Lung (tissue), 12 donors: ENCODE data around the gene BRAF. TPM values are rescaled to one million over a fixed set of nuclear protein-coding genes. Genes with fewer than 3 reads are reported as not detected.

Experiments
- ATAC-seq: fragments of 200-7000 bp; cut with Tn5 transposase; one replicate; pipeline ENCODE4 v1.9.1; 2020; ENCODE audit warnings: moderate number of reproducible peaks; ENCODE audit not compliant: insufficient read depth, low FRiP score
- DNase-seq, 3 donors: peaks; one replicate each; pipeline ENCODE4 v3.0.0-alpha.2; 2013 to 2017
- H3K27ac ChIP-seq, 2 donors: one replicate each; pipeline ENCODE4 v1.5.1; 2013; ENCODE audit warnings: mild to moderate bottlenecking in 2 of 2, moderate library complexity in 2 of 2, control low read depth in 1 of 2, inconsistent platforms in 1 of 2, low read depth in 1 of 2, low read length in 1 of 2
- H3K27me3 ChIP-seq, 3 donors: one replicate each; pipeline ENCODE4 v1.5.1; 2013; ENCODE audit warnings: low read length in 2 of 3; ENCODE audit not compliant: control insufficient read depth in 3 of 3, insufficient read depth in 3 of 3
- H3K36me3 ChIP-seq, 4 donors: one replicate each; pipeline ENCODE4 v1.5.1; 2013; ENCODE audit warnings: low read length in 4 of 4, mild to moderate bottlenecking in 1 of 4, moderate library complexity in 1 of 4; ENCODE audit not compliant: control insufficient read depth in 4 of 4, insufficient read depth in 4 of 4
- H3K4me1 ChIP-seq, 5 donors: one replicate each; pipeline ENCODE4 v1.5.1; 2013; ENCODE audit warnings: low read length in 5 of 5, mild to moderate bottlenecking in 2 of 5, moderate library complexity in 1 of 5; ENCODE audit not compliant: control insufficient read depth in 5 of 5, insufficient read depth in 5 of 5
- H3K4me3 ChIP-seq: one replicate; pipeline ENCODE4 v1.5.1; 2013; ENCODE audit warnings: mild to moderate bottlenecking, control low read depth, moderate library complexity
- H3K9ac ChIP-seq, 2 donors: one replicate each; pipeline ENCODE4 v1.5.1; 2013; ENCODE audit warnings: low read length in 2 of 2, control low read depth in 1 of 2; ENCODE audit not compliant: insufficient read depth in 1 of 2
- H3K9me3 ChIP-seq, 4 donors: one replicate each; pipeline ENCODE4 v1.5.1; 2013; ENCODE audit warnings: low read length in 3 of 4, mild to moderate bottlenecking in 1 of 4, moderate library complexity in 1 of 4; ENCODE audit not compliant: control insufficient read depth in 4 of 4, insufficient read depth in 3 of 4
- CTCF ChIP-seq: IDR thresholded peaks from 2 replicates; pipeline ENCODE4 v1.5.1; 2012; ENCODE audit warnings: mild to moderate bottlenecking; ENCODE audit errors: control extremely low read depth, extremely low read depth
- WGBS, 2 donors: extraction: QIAGEN DNeasy Blood & Tissue Kit; methylation state at CpG; one replicate each; pipeline ENCODE4 v1.1.7; 2013; 5-methylcytosine and 5-hydroxymethylcytosine counted together
- polyA plus RNA-seq, 2 donors: library from polyadenylated mRNA; stranded (reverse); fragments of 200-250 nt; gene quantifications; one replicate each; pipeline ENCODE4 v1.2.1, GENCODE V29; 2013
- total RNA-seq, 2 donors: library from RNA; depleted of rRNA in 1 of 2; stranded (reverse); fragments of >200 nt in 1 of 2; gene quantifications; one replicate each; pipeline ENCODE4 v1.2.1, GENCODE V29; 2014 to 2021
- donor health status: control.
- donor health status: control.
- donor health status: Bipolar disorder and iron deficiency.
- donor health status: healthy.
- donor health status: DM: yes; HTN: yes; CAD: no.

BRAF gene
- total and polyA plus RNA-seq, 4 donors, result 6.5 to 111 (median 22.3) TPM

GRCh38 chr7:140924019-140924820 is 509 bp downstream of the BRAF start:
- 0% methylated on average over 53 to 69 of the region's 69 CpGs for WGBS, 2 donors

GRCh38 chr7:140923358-140924006 is 1.2 kb downstream of the BRAF start:
- no peak for ATAC-seq
- TF ChIP-seq CTCF, result no peak
- WGBS, 2 donors, result 7 to 9% methylated on average over 11 of the region's 11 CpGs
- H3K36me3 ChIP-seq, result no peaks in the 10 kb centered on the region
- no peaks in the 10 kb centered on the region for H3K27me3 ChIP-seq
- H3K9me3 ChIP-seq, result no peaks in the 10 kb centered on the region
- peak; percentile 43 to 74 (median 70) for DNase-seq
- H3K27ac ChIP-seq, result peak overlapping the region; percentile 85 to 100
- peak overlapping the region; percentile 73 to 86 for H3K9ac ChIP-seq
- H3K4me3 ChIP-seq, result peak overlapping the region; percentile 98
- peaks cover 0 to 32% (median 1%) of the 10 kb centered on the region in 5 donors for H3K4me1 ChIP-seq

More at GRCh38 chr7:140924019-140924820, 509 bp downstream of the BRAF start:
- no peaks in the 10 kb centered on the region for H3K36me3 ChIP-seq
- no peaks in the 10 kb centered on the region for H3K27me3 ChIP-seq
- peaks cover 0 to 32% (median 1%) of the 10 kb centered on the region in 5 donors for H3K4me1 ChIP-seq
- TF ChIP-seq CTCF, result no peak
- peak; percentile 86 for ATAC-seq
- H3K4me3 ChIP-seq, result peak overlapping the region; percentile 98
- peak; percentile 82 to 84 (median 84) for DNase-seq
- peak overlapping the region; percentile 85 to 100 for H3K27ac ChIP-seq
- no peaks in the 10 kb centered on the region for H3K9me3 ChIP-seq
- H3K9ac ChIP-seq, result peak overlapping the region; percentile 73 to 86

- Histone ChIP-seq H3K27me3 (no peaks in the 10 kb centered on the region), H3K4me1 (peaks cover 0 to 32% (median 1%) of the 10 kb centered on the region in 5 donors), H3K27ac (no peak overlapping the region), H3K9ac (no peak overlapping the region), H3K4me3 (no peak overlapping the region), H3K36me3 (no peaks in the 10 kb centered on the region), H3K9me3 (no peaks in the 10 kb centered on the region)
- WGBS, 2 donors, result 17 to 33% methylated on average over 2 of the region's 2 CpGs
- no peak for TF ChIP-seq CTCF
- DNase-seq (no peak), ATAC-seq (no peak)
Measured at GRCh38 chr7:140922741-140923345, 1.9 kb downstream of the BRAF start.
